LNCaP clone FGC (cell line): ENCODE data around the gene OR10P1.
"Not testable (repeated sequence)": the region's sequence is repeated elsewhere in the genome, so short reads cannot be mapped to it uniquely, and the experiment has no call there.

Experiments
- DNase-seq: peaks from one replicate; pipeline ENCODE4 v3.0.0-alpha.2; 2011; ENCODE audit warnings: low read depth
- H3K4me3 ChIP-seq: 2 replicates; pipeline ENCODE4 v1.5.1; 2011; ENCODE audit warnings: mild to moderate bottlenecking, low read depth, low read length, control low read depth
- TF ChIP-seq, protein P1 (sequence below): IDR thresholded peaks from 2 replicates; pipeline ENCODE4 v1.5.1; 2012; ENCODE audit warnings: mild to moderate bottlenecking; ENCODE audit not compliant: control insufficient read depth, insufficient read depth; ENCODE audit errors: extremely low read depth

OR10P1 gene

DNA sequence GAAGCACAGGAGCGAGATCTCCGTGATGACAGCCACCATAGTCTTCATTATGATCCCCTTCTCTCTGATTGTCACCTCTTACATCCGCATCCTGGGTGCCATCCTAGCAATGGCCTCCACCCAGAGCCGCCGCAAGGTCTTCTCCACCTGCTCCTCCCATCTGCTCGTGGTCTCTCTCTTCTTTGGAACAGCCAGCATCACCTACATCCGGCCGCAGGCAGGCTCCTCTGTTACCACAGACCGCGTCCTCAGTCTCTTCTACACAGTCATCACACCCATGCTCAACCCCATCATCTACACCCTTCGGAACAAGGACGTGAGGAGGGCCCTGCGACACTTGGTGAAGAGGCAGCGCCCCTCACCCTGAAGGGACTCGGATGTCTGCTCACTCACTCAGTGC, 775 bp downstream of the OR10P1 start:
- TF ChIP-seq, protein P1, sequence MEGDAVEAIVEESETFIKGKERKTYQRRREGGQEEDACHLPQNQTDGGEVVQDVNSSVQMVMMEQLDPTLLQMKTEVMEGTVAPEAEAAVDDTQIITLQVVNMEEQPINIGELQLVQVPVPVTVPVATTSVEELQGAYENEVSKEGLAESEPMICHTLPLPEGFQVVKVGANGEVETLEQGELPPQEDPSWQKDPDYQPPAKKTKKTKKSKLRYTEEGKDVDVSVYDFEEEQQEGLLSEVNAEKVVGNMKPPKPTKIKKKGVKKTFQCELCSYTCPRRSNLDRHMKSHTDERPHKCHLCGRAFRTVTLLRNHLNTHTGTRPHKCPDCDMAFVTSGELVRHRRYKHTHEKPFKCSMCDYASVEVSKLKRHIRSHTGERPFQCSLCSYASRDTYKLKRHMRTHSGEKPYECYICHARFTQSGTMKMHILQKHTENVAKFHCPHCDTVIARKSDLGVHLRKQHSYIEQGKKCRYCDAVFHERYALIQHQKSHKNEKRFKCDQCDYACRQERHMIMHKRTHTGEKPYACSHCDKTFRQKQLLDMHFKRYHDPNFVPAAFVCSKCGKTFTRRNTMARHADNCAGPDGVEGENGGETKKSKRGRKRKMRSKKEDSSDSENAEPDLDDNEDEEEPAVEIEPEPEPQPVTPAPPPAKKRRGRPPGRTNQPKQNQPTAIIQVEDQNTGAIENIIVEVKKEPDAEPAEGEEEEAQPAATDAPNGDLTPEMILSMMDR = no peak
- no peak for DNase-seq
- no peak overlapping the region for H3K4me3 ChIP-seq

- H3K4me3 ChIP-seq = no peak overlapping the region
- DNase-seq = no peak
- TF ChIP-seq, protein P1 = no peak
Observed at GRCh38 chr12:55641595-55641994, 4.9 kb downstream of the OR10P1 start.

DNA sequence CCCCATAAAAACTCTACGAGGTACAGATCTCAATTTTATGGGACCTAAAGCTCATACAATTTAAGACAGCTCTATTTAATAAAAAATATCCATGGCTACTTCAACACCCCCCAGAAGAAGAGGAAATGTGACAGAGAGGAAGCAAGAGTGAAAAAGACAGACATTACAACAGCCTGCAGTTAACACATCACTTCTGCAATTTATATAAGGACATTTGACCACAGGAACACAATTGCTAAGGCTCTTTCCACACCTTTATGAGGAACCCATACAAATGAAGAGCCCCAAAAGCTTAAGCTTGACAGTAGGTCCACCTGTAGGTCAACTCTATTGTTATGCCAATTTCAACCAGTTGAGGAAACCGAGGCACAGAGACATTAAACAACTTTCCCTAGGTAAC, 5.6 kb downstream of the OR10P1 start:
- TF ChIP-seq, protein P1 = no peak
- H3K4me3 ChIP-seq = no peak overlapping the region
- no peak for DNase-seq

GRCh38 chr12:55642669-55643068, 6.0 kb downstream of the OR10P1 start:
- DNase-seq = no peak
- no peak overlapping the region for H3K4me3 ChIP-seq
- TF ChIP-seq, protein P1 = no peak

DNA sequence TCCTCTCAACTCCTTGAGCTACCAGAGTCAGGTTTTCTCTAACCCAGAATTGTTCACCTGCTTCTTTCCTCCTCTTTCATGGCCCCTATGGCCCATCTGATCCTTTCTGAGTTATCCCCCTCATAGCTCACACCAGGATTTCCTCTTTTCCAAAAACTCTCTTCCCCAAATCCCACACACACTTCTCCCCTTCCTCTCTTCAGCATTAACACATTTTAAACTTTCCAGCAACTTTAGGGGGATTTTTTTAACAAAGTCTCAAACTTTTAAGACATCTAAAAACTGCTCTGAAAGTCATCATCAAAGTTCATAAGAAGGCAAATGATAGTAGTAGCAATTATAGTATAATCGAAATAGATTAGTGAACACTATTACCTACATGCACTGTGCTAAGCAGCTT, 7.9 kb downstream of the OR10P1 start:
- TF ChIP-seq, protein P1 = no peak
- DNase-seq = no peak
- no peak overlapping the region for H3K4me3 ChIP-seq

GRCh38 chr12:55647027-55647426, 10.3 kb downstream of the OR10P1 start:
- DNase-seq = no peak
- TF ChIP-seq, protein P1 = no peak
- H3K4me3 ChIP-seq = no peak overlapping the region

- not testable (repeated sequence) for DNase-seq, H3K4me3 ChIP-seq
Observed at GRCh38 chr12:55650620-55651298, 14.1 kb downstream of the OR10P1 start.
